Measurements from ENCODE around the gene PDE6B.

The PDE6B gene

GRCh38 chr4:625631-626161 is 323 bp downstream of the PDE6B start:
- TF ChIP-seq POLR2AphosphoS5 (IDR thresholded peaks at IDR 0.05; ENCODE audit: low read depth, low read length) (no peak), SIN3A (IDR thresholded peaks at IDR 0.05; ENCODE audit: borderline replicate concordance, insufficient read depth, low read length) (no peak), FOXP2 (optimal IDR thresholded peaks at IDR 0.05; ENCODE audit: borderline replicate concordance, extremely low read depth, extremely low read length, insufficient read depth) (no peak), TAF1 (IDR thresholded peaks at IDR 0.05; ENCODE audit: borderline replicate concordance, insufficient read depth, low read length) (no peak), REST (IDR thresholded peaks at IDR 0.05; ENCODE audit: insufficient read depth in 1 of 2, low read depth in 2 of 2, low read length in 2 of 2) (no peak)

GRCh38 chr4:626201-627091 is 1.1 kb downstream of the PDE6B start:
- TF ChIP-seq POLR2AphosphoS5 (IDR thresholded peaks at IDR 0.05; ENCODE audit: low read depth, low read length), result no peak
- no peak for TF ChIP-seq TAF1 (IDR thresholded peaks at IDR 0.05; ENCODE audit: borderline replicate concordance, insufficient read depth, low read length)
- no peak for TF ChIP-seq SIN3A (IDR thresholded peaks at IDR 0.05; ENCODE audit: borderline replicate concordance, insufficient read depth, low read length)

GRCh38 chr4:627347-628125 is 2.2 kb downstream of the PDE6B start:
- TF ChIP-seq POLR2AphosphoS5 (IDR thresholded peaks at IDR 0.05; ENCODE audit: low read depth, low read length) (no peak), SIN3A (IDR thresholded peaks at IDR 0.05; ENCODE audit: borderline replicate concordance, insufficient read depth, low read length) (no peak), FOXP2 (optimal IDR thresholded peaks at IDR 0.05; ENCODE audit: borderline replicate concordance, extremely low read depth, extremely low read length, insufficient read depth) (no peak), TAF1 (IDR thresholded peaks at IDR 0.05; ENCODE audit: borderline replicate concordance, insufficient read depth, low read length) (no peak), REST (IDR thresholded peaks at IDR 0.05; ENCODE audit: insufficient read depth in 1 of 2, low read depth in 2 of 2, low read length in 2 of 2) (no peak)

GRCh38 chr4:628311-628741 is 3.0 kb downstream of the PDE6B start:
- no peak for TF ChIP-seq REST (IDR thresholded peaks at IDR 0.05; ENCODE audit: insufficient read depth in 1 of 2, low read depth in 2 of 2, low read length in 2 of 2)
- no peak for TF ChIP-seq TAF1 (IDR thresholded peaks at IDR 0.05; ENCODE audit: borderline replicate concordance, insufficient read depth, low read length)
- no peak for TF ChIP-seq SIN3A (IDR thresholded peaks at IDR 0.05; ENCODE audit: borderline replicate concordance, insufficient read depth, low read length)
- no peak for TF ChIP-seq POLR2AphosphoS5 (IDR thresholded peaks at IDR 0.05; ENCODE audit: low read depth, low read length)
- TF ChIP-seq FOXP2 (optimal IDR thresholded peaks at IDR 0.05; ENCODE audit: borderline replicate concordance, extremely low read depth, extremely low read length, insufficient read depth), result no peak
